DND-41 (cell line): ENCODE data around the gene TRAPPC2.

Experiments used
- ATAC-seq: fragments of 200-7000 bp; cut with Tn5 transposase; 3 replicates; pipeline ENCODE4 v1.9.1; 2021; ENCODE audit warnings: low read depth; ENCODE audit not compliant: insufficient read depth
- DNase-seq: peaks from one replicate; pipeline ENCODE4 v3.0.0-alpha.2; 2020
- H2AFZ ChIP-seq: 2 replicates; pipeline ENCODE4 v1.6.0; 2012; ENCODE audit warnings: low read depth, low read length
- H3K27ac ChIP-seq: 2 replicates; pipeline ENCODE4 v1.5.1; 2012; ENCODE audit warnings: low read length, inconsistent platforms
- H3K27me3 ChIP-seq: fragments of 200-600 bp; sonication (generic); 2 replicates; pipeline ENCODE4 v1.6.0; 2012; ENCODE audit warnings: low read length, mild to moderate bottlenecking, inconsistent platforms; ENCODE audit not compliant: insufficient read depth, poor library complexity
- H3K36me3 ChIP-seq: 2 replicates; pipeline ENCODE4 v1.5.1; 2012; ENCODE audit warnings: low read length, inconsistent platforms; ENCODE audit not compliant: insufficient read depth
- H3K4me1 ChIP-seq: 2 replicates; pipeline ENCODE4 v1.5.1; 2012; ENCODE audit warnings: mild to moderate bottlenecking, low read length; ENCODE audit not compliant: insufficient read depth
- H3K4me2 ChIP-seq: 2 replicates; pipeline ENCODE4 v1.6.0; 2012; ENCODE audit warnings: mild to moderate bottlenecking, moderate library complexity, low read length, inconsistent platforms; ENCODE audit not compliant: insufficient read depth
- H3K4me3 ChIP-seq, 2 experiments: fragments of 200-600 bp in 1 of 2; shearing (Covaris generic) in 1 of 2; 2 replicates each; pipeline ENCODE4 v1.5.1; 2012 to 2016; ENCODE audit warnings: inconsistent platforms in 2 of 2, low read length in 2 of 2, mild to moderate bottlenecking in 2 of 2, low read depth in 1 of 2, moderate library complexity in 1 of 2
- H3K79me2 ChIP-seq: 2 replicates; pipeline ENCODE4 v1.6.0; 2012; ENCODE audit warnings: low read length, inconsistent platforms; ENCODE audit not compliant: insufficient read depth
- H3K9ac ChIP-seq: 2 replicates; pipeline ENCODE4 v1.6.0; 2012; ENCODE audit warnings: low read depth, mild to moderate bottlenecking, inconsistent platforms, low read length, moderate library complexity
- H3K9me3 ChIP-seq: 2 replicates; pipeline ENCODE4 v1.5.1; 2012; ENCODE audit warnings: low read length, moderate library complexity, mild to moderate bottlenecking, inconsistent platforms; ENCODE audit not compliant: insufficient read depth, severe bottlenecking
- H4K20me1 ChIP-seq: 2 replicates; pipeline ENCODE4 v1.6.0; 2012; ENCODE audit warnings: low read length; ENCODE audit not compliant: insufficient read depth
- EZH2 ChIP-seq: IDR thresholded peaks from 3 replicates; pipeline ENCODE4 v1.6.1; 2012; ENCODE audit warnings: borderline replicate concordance, low read depth, mild to moderate bottlenecking, moderate library complexity, low read length, inconsistent platforms; ENCODE audit not compliant: severe bottlenecking
- TF ChIP-seq, protein P1 (sequence below): IDR thresholded peaks from 2 replicates; pipeline ENCODE4 v1.5.1; 2012; ENCODE audit warnings: borderline replicate concordance, low read length, moderate library complexity, mild to moderate bottlenecking; ENCODE audit not compliant: poor library complexity, severe bottlenecking; ENCODE audit errors: extremely low read depth

TRAPPC2 gene

DNA sequence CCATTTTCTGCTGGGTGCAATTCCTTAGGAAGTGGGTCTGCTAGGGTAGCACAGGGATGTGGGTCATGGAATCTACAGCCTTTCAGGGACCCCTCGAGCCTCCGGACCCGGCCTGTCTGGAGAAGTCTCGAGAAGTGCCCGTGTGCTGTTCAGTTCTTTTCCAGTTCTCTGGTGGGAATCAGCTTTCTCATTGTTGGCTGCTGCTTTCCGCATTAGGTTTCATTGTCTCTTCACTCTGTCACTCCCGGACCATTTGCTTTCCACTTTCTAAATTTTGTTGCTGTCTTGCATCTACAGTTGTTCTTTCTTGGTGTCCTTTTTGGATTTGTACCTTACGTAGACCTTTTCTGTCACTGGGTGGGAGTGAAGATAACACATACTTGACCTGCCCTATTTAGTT, 39.4 kb downstream of the TRAPPC2 start:
- Histone ChIP-seq H3K79me2 (peaks cover 86% of the 10 kb centered on the region), H3K4me3 (no peak overlapping the region), H4K20me1 (peaks cover 13% of the 10 kb centered on the region; the same call in 1 of the 2 replicates), H3K4me2 (no peak overlapping the region), H3K27me3 (no peaks in the 10 kb centered on the region), H3K27ac (no peak overlapping the region), H2AFZ (no peak overlapping the region), H3K4me1 (peaks cover 20% of the 10 kb centered on the region), H3K9me3 (no peaks in the 10 kb centered on the region), H3K36me3 (no peaks in the 10 kb centered on the region; the same call in 1 of the 2 replicates), H3K9ac (no peak overlapping the region)
- no peak for TF ChIP-seq EZH2
- TF ChIP-seq, protein P1, sequence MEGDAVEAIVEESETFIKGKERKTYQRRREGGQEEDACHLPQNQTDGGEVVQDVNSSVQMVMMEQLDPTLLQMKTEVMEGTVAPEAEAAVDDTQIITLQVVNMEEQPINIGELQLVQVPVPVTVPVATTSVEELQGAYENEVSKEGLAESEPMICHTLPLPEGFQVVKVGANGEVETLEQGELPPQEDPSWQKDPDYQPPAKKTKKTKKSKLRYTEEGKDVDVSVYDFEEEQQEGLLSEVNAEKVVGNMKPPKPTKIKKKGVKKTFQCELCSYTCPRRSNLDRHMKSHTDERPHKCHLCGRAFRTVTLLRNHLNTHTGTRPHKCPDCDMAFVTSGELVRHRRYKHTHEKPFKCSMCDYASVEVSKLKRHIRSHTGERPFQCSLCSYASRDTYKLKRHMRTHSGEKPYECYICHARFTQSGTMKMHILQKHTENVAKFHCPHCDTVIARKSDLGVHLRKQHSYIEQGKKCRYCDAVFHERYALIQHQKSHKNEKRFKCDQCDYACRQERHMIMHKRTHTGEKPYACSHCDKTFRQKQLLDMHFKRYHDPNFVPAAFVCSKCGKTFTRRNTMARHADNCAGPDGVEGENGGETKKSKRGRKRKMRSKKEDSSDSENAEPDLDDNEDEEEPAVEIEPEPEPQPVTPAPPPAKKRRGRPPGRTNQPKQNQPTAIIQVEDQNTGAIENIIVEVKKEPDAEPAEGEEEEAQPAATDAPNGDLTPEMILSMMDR: no peak
- no peak for ATAC-seq
- no peak for DNase-seq

DNA sequence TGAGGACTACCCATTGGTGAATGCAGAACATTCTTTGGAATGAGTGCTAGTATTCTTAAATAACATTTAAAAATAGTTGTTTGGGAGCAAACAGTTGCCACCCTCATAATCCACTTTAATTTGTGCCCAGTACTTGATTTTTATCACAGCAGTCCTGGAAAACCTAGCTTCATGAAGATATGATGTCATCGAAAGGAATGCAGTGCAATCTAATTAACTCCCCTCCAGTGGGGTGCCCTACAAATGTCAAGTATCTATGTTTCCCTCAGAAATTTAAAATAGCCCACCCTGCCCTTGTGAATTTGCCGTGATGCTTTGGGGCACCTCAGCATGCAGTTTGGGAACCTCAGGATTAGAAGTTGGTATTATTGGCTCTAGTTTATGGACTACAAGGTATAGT, 40.1 kb downstream of the TRAPPC2 start:
- H3K4me1 ChIP-seq: peaks cover 20% of the 10 kb centered on the region
- no peaks in the 10 kb centered on the region for H3K27me3 ChIP-seq
- ATAC-seq (no peak), DNase-seq (no peak)
- no peak overlapping the region for H3K4me2 ChIP-seq
- no peak overlapping the region for H3K9ac ChIP-seq
- H3K27ac ChIP-seq: no peak overlapping the region
- no peaks in the 10 kb centered on the region; the same call in 1 of the 2 replicates for H3K36me3 ChIP-seq
- no peaks in the 10 kb centered on the region for H3K9me3 ChIP-seq
- H3K4me3 ChIP-seq: no peak overlapping the region
- TF ChIP-seq, protein P1: no peak
- TF ChIP-seq EZH2: no peak
- H2AFZ ChIP-seq: no peak overlapping the region
- H3K79me2 ChIP-seq: peaks cover 88% of the 10 kb centered on the region
- peaks cover 13% of the 10 kb centered on the region; the same call in 1 of the 2 replicates for H4K20me1 ChIP-seq

DNA sequence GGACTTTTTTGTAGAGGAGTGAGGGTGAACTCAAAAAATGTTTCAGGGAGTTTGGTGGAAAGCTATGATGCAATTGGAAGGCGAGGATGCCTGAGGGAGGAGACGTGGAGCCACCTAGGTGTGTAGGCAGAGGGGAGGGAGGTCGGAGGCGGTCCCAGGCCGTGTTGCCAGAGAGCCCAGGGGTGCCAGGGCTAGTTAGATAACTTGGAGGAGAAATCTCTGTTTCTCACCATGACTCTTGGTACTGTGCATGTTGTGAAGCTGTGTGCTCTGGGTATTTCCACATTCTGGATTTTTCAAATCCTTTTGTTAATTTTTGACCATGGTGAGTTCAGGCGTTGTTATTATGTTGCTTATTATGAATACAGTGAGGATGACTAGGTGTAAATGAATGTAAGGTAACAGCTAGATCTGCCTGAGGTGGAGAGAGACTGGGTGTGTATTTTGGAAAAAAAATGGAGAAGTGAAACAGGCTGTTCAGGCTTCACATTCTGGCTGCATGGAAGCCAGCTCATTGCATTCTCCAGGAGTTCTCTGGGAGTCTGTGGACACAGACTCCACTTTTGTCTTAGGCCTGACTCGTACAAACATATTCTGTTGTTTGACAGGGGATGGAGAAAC, 41.0 kb downstream of the TRAPPC2 start:
- Histone ChIP-seq H3K9me3 (no peaks in the 10 kb centered on the region), H3K79me2 (peaks cover 88% of the 10 kb centered on the region), H3K4me3 (no peak overlapping the region), H3K27me3 (no peaks in the 10 kb centered on the region), H3K4me1 (peaks cover 22% of the 10 kb centered on the region), H3K27ac (no peak overlapping the region), H4K20me1 (peaks cover 13% of the 10 kb centered on the region; the same call in 1 of the 2 replicates), H2AFZ (no peak overlapping the region), H3K9ac (no peak overlapping the region), H3K36me3 (no peaks in the 10 kb centered on the region), H3K4me2 (no peak overlapping the region)
- no peak for ATAC-seq
- TF ChIP-seq, protein P1: no peak
- no peak for TF ChIP-seq EZH2
- DNase-seq: no peak
